Ovary (tissue), 9 donors: ENCODE data around the gene CRTAP. TPM values are rescaled to one million over a fixed set of nuclear protein-coding genes. Genes with fewer than 3 reads are reported as not detected.
"Not testable (repeated sequence)": the region's sequence is repeated elsewhere in the genome, so short reads cannot be mapped to it uniquely, and the experiment has no call there.

Experiments
- DNase-seq, 5 donors: peaks; one replicate each; pipeline ENCODE4 v3.0.0-alpha.2; 2019 to 2020
- H3K27ac ChIP-seq, 2 donors: fragments of 200-600 bp; one replicate each; pipeline versions ENCODE4 v1.5.1 to v1.8.0; 2019 to 2022
- H3K27me3 ChIP-seq: fragments of 200-600 bp; one replicate; pipeline ENCODE4 v1.8.0; 2022
- H3K36me3 ChIP-seq: fragments of 200-600 bp; sonication (generic); one replicate; pipeline ENCODE4 v1.5.1; 2019
- H3K4me1 ChIP-seq: one replicate; pipeline ENCODE4 v1.8.1; 2013; ENCODE audit warnings: mild to moderate bottlenecking, moderate library complexity; ENCODE audit not compliant: insufficient read depth
- H3K4me3 ChIP-seq: fragments of 200-600 bp; sonication (generic); one replicate; pipeline ENCODE4 v1.5.1; 2017
- H3K9me3 ChIP-seq, 2 donors: fragments of 200-600 bp in 1 of 2; sonication (generic) in 1 of 2; one replicate each; pipeline versions ENCODE4 v1.5.1 to v1.8.1; 2013 to 2019; ENCODE audit warnings: mild to moderate bottlenecking in 1 of 2, moderate library complexity in 1 of 2
- EP300 ChIP-seq: sonication (generic); formaldehyde crosslinking; IDR thresholded peaks from one replicate; pipeline ENCODE4 v1.6.1; 2017; ENCODE audit warnings: antibody characterized with exemption
- POLR2A ChIP-seq: fragments of 450-650 bp; IDR thresholded peaks from one replicate; pipeline ENCODE4 v1.6.1; 2017; ENCODE audit warnings: antibody characterized with exemption, mild to moderate bottlenecking, moderate library complexity
- WGBS, 3 donors: extraction: QIAGEN DNeasy Blood & Tissue Kit in 1 of 3; methylation state at CpG; one replicate each; pipeline versions ENCODE4 v1.1.5 to v1.1.7; 2013 to 2017; 5-methylcytosine and 5-hydroxymethylcytosine counted together
- intact Hi-C, 4 donors: fragments of 100-400 bp; cut with DNase I; formaldehyde crosslinking; loops; one replicate each; pipeline versions ENCODE4 v1.11.0 to v1.15.1; 2022 to 2023
- polyA plus RNA-seq, 2 donors: library from polyadenylated mRNA; stranded (reverse); fragments of 200-250 nt in 1 of 2; fragments of 350-450 nt in 1 of 2; fragmentation: Illumina TruSeq in 1 of 2; extraction: RNeasy Lipid Tissue Mini Kit (QIAGEN cat#74804) in 1 of 2; gene quantifications; one replicate each; pipeline ENCODE4 v1.2.3, GENCODE V29; 2013 to 2014
- total RNA-seq, 7 donors: library from RNA; depleted of rRNA in 2 of 7; stranded (reverse); fragments of >200 nt in 2 of 7; fragmentation: NEBNext Ultra II Directional in 3 of 7; extraction: Animal tissue kit (Norgen Biotek cat#: 25700) in 3 of 7; gene quantifications; one replicate each; pipeline versions ENCODE4 v1.1.0 to v1.2.4, GENCODE V29; 2016 to 2023
- TF ChIP-seq, protein P1 (sequence below), 3 donors: fragments of 450-650 bp in 2 of 3; fragments of 200-600 bp in 1 of 3; IDR thresholded peaks; one replicate each; pipeline versions ENCODE4 v1.5.1 to v1.8.0; 2016 to 2022; ENCODE audit warnings: antibody characterized with exemption in 3 of 3, mild to moderate bottlenecking in 1 of 3
- donor health status: DM: no; HTN: no; CAD: no; lungs with moderate emphysema.
- donor health status: DM: no; HTN: no; CAD: no.
- donor health status: Bipolar disorder and iron deficiency.
- donor health status: DM: yes; HTN: yes; CAD: no.
- donor health status: DM: no; HTN: no; CAD: no.
- donor health status: DM: yes; HTN: yes; CAD: no.

CRTAP gene
- total and polyA plus RNA-seq, 9 donors = 130 to 788 (median 251) TPM

GRCh38 chr3:33134026-33134625 is 20.3 kb downstream of the CRTAP start:
- intact Hi-C loops = loop anchor here (5.0 kb wide), 1 partner anchor 238 kb away; no protein-coding TSS in a partner anchor
- H3K4me1 ChIP-seq = no peaks in the 10 kb centered on the region
- no peaks in the 10 kb centered on the region for H3K27me3 ChIP-seq
- TF ChIP-seq EP300 = no peak
- TF ChIP-seq POLR2A = no peak
- H3K36me3 ChIP-seq = no peaks in the 10 kb centered on the region
- no peak for DNase-seq
- no peaks in the 10 kb centered on the region for H3K9me3 ChIP-seq
- 66 to 78% (median 66%) methylated on average over 4 of the region's 4 CpGs for WGBS, 3 donors
- H3K27ac ChIP-seq = no peak overlapping the region
- no peak overlapping the region for H3K4me3 ChIP-seq

GRCh38 chr3:33137691-33138090 is 23.9 kb downstream of the CRTAP start:
- H3K4me1 ChIP-seq = no peaks in the 10 kb centered on the region

GRCh38 chr3:33139006-33139623 is 25.3 kb downstream of the CRTAP start:
- H3K4me3 ChIP-seq, H3K27ac ChIP-seq, H3K9me3 ChIP-seq, H3K27me3 ChIP-seq, H3K4me1 ChIP-seq, H3K36me3 ChIP-seq, intact Hi-C loops, DNase-seq: not testable (repeated sequence)
- WGBS, 3 donors = 90 to 91% (median 90%) methylated on average over 8 of the region's 8 CpGs

More at GRCh38 chr3:33137691-33138090, 23.9 kb downstream of the CRTAP start:
- no peaks in the 10 kb centered on the region for H3K36me3 ChIP-seq
- DNase-seq = no peak
- no peaks in the 10 kb centered on the region for H3K27me3 ChIP-seq
- intact Hi-C loops = no loop called here
- no peak for TF ChIP-seq POLR2A
- no peak for TF ChIP-seq EP300
- TF ChIP-seq, protein P1, sequence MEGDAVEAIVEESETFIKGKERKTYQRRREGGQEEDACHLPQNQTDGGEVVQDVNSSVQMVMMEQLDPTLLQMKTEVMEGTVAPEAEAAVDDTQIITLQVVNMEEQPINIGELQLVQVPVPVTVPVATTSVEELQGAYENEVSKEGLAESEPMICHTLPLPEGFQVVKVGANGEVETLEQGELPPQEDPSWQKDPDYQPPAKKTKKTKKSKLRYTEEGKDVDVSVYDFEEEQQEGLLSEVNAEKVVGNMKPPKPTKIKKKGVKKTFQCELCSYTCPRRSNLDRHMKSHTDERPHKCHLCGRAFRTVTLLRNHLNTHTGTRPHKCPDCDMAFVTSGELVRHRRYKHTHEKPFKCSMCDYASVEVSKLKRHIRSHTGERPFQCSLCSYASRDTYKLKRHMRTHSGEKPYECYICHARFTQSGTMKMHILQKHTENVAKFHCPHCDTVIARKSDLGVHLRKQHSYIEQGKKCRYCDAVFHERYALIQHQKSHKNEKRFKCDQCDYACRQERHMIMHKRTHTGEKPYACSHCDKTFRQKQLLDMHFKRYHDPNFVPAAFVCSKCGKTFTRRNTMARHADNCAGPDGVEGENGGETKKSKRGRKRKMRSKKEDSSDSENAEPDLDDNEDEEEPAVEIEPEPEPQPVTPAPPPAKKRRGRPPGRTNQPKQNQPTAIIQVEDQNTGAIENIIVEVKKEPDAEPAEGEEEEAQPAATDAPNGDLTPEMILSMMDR (IDR thresholded peaks at IDR 0.05) = no peak
- no peak overlapping the region for H3K4me3 ChIP-seq
- no peak overlapping the region for H3K27ac ChIP-seq
- 33 to 49% (median 38%) methylated on average over 1 of the region's 1 CpG for WGBS, 3 donors
- H3K9me3 ChIP-seq = no peaks in the 10 kb centered on the region

DNA sequence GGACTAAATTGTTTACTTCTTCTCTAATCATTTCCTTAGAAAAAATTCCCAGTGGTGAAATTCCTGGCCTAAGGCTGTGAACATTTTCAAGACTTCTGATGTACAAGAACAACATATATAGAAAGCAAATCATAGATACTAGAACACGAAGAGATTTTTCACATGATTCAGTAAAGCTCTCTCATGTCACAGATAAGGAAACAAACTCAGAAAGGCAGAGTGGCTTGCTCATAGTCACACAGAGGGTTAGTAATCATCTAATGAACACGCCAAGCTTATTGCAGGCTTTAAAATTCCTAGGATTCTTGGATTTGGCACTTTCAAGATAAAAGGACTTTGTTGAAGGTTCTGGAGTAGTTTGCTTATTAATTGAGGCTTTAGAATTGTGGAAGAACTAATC is 26.2 kb downstream of the CRTAP start:
- H3K4me3 ChIP-seq = no peak overlapping the region
- TF ChIP-seq, protein P1 (IDR thresholded peaks at IDR 0.05) = no peak
- TF ChIP-seq POLR2A (no peak), EP300 (no peak)
- no peaks in the 10 kb centered on the region for H3K4me1 ChIP-seq
- DNase-seq = no peak
- no peaks in the 10 kb centered on the region for H3K36me3 ChIP-seq
- intact Hi-C loops = no loop called here
- H3K27me3 ChIP-seq = no peaks in the 10 kb centered on the region
- no peaks in the 10 kb centered on the region for H3K9me3 ChIP-seq
- H3K27ac ChIP-seq = no peak overlapping the region
- WGBS, 3 donors = 5 to 22% (median 7%) methylated on average over 2 of the region's 2 CpGs

DNA sequence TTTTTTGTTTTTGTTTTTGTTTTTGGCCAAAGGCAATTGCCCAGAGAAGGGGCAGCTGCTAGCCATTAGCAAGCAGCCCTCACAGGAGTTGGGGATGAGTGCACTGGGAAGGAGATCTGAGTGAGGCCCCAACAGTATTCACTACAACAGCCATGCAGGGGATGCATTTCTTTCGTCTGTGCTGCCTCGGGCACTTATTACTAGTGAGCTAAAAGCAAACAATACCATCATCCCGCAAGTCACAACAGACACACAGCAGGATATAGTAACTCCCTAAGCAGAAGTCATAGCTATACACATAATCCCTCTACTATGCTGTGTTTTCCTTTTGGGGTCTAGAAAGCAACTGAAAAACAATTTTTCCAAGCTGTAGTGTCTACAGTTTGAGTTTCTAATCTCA is 27.2 kb downstream of the CRTAP start:
- no peak for TF ChIP-seq EP300
- TF ChIP-seq, protein P1 (IDR thresholded peaks at IDR 0.05) = no peak
- TF ChIP-seq POLR2A = no peak
- Histone ChIP-seq H3K4me1 (no peaks in the 10 kb centered on the region), H3K27ac (no peak overlapping the region), H3K9me3 (no peaks in the 10 kb centered on the region), H3K36me3 (no peaks in the 10 kb centered on the region), H3K4me3 (no peak overlapping the region), H3K27me3 (no peaks in the 10 kb centered on the region)
- 84 to 92% (median 91%) methylated on average over 3 of the region's 3 CpGs for WGBS, 3 donors
- intact Hi-C loops = no loop called here
- DNase-seq = no peak
